HepG2 (cell line): ENCODE measurements around the gene ZNF548. TPM values are rescaled to one million over a fixed set of nuclear protein-coding genes. Genes with fewer than 3 reads are reported as not detected.

ENCODE experiments used
- CEBPZ ChIP-seq: IDR thresholded peaks from 2 replicates; pipeline ENCODE4 v1.6.1; 2012; ENCODE audit warnings: low read length, improper control_type of control experiment
- GFI1 ChIP-seq: sonication (generic); formaldehyde crosslinking; IDR thresholded peaks from 2 replicates; pipeline ENCODE4 v1.5.0; 2020; ENCODE audit warnings: missing genetic modification reagents, mild to moderate bottlenecking, borderline replicate concordance
- LCORL ChIP-seq, 2 experiments: fragments of 450-650 bp in 1 of 2; sonication (generic) in 1 of 2; formaldehyde crosslinking in 1 of 2; IDR thresholded peaks; 2 replicates each; pipeline versions ENCODE4 v1.5.0 to v1.6.1; 2017 to 2020; ENCODE audit warnings: antibody characterized with exemption in 1 of 2, missing genetic modification reagents in 1 of 2
- MAZ ChIP-seq, 2 experiments: sonication (generic) in 1 of 2; formaldehyde crosslinking in 1 of 2; IDR thresholded peaks; 2 replicates each; pipeline versions ENCODE4 v1.5.0 to v1.6.1; 2012 to 2020; ENCODE audit warnings: low read depth in 2 of 2, mild to moderate bottlenecking in 2 of 2, borderline replicate concordance in 1 of 2, improper control_type of control experiment in 1 of 2, low read length in 1 of 2, missing genetic modification reagents in 1 of 2, moderate library complexity in 1 of 2
- POLR2AphosphoS5 ChIP-seq: IDR thresholded peaks from 2 replicates; pipeline ENCODE4 v1.6.1; 2012; ENCODE audit warnings: low read depth, low read length
- RBM22 ChIP-seq: fragments of 200-400 bp; formaldehyde crosslinking; optimal IDR thresholded peaks from 2 replicates; pipeline ENCODE3; 2017; ENCODE audit warnings: mild to moderate bottlenecking, low read length, moderate library complexity
- REPIN1 ChIP-seq: sonication (generic); formaldehyde crosslinking; IDR thresholded peaks from 2 replicates; pipeline ENCODE4 v1.8.0; 2022; ENCODE audit warnings: missing genetic modification reagents, low read depth, mild to moderate bottlenecking, borderline replicate concordance
- USF2 ChIP-seq, 2 experiments: sonication (generic) in 1 of 2; formaldehyde crosslinking in 1 of 2; IDR thresholded peaks; 2 replicates each; pipeline versions ENCODE4 v1.5.1 to v1.6.1; 2011 to 2020; ENCODE audit warnings: borderline replicate concordance in 1 of 2, low read depth in 1 of 2, low read length in 1 of 2, mild to moderate bottlenecking in 1 of 2, missing genetic modification reagents in 1 of 2, moderate library complexity in 1 of 2
- ZBED4 ChIP-seq: sonication (generic); formaldehyde crosslinking; IDR thresholded peaks from 2 replicates; pipeline ENCODE4 v1.4.0; 2020; ENCODE audit warnings: missing genetic modification reagents, borderline replicate concordance
- ZFP91 ChIP-seq: sonication (generic); formaldehyde crosslinking; IDR thresholded peaks from 2 replicates; pipeline ENCODE4 v1.9.0; 2022; ENCODE audit warnings: missing genetic modification reagents, mild to moderate bottlenecking, borderline replicate concordance
- ZNF205 ChIP-seq: IDR thresholded peaks from 2 replicates; pipeline ENCODE4 v1.6.1; 2018; ENCODE audit warnings: missing biosample characterization, missing genetic modification reagents
- ZNF263 ChIP-seq: sonication (generic); formaldehyde crosslinking; IDR thresholded peaks from 2 replicates; pipeline ENCODE4 v1.4.0; 2020; ENCODE audit warnings: missing genetic modification reagents
- polyA plus RNA-seq, 8 experiments: library from polyadenylated mRNA; depleted of rRNA in 3 of 8; stranded (reverse) in 7 of 8; unstranded in 1 of 8; fragments of >200 nt; fragmentation: Illumina TruSeq in 4 of 8; extraction: Trizol in 4 of 8; gene quantifications; 2 replicates each; pipeline versions ENCODE4 v1.2.1 to v1.2.3, GENCODE V29; 2011 to 2016; ENCODE audit warnings: low read depth in 4 of 8, missing spikeins in 1 of 8, mixed read lengths in 1 of 8; ENCODE audit not compliant: insufficient read depth in 1 of 8
- total RNA-seq, 5 experiments: library from RNA; depleted of rRNA; stranded (reverse); fragments of >200 nt; fragmentation: Illumina TruSeq; extraction: Trizol; gene quantifications; 2 replicates each; pipeline ENCODE4 v1.2.3, GENCODE V29; 2016; ENCODE audit warnings: low read depth in 1 of 5

The ZNF548 gene
- total and polyA plus RNA-seq, 2 of the 13 experiments (the other 11 are each of a cell fraction or from before 2014, with no cell fraction given) = 19.6 to 24.9 TPM

GRCh38 chr19:57389194-57389729 lies 392 bp upstream of the ZNF548 start (continued):
- TF ChIP-seq ZFP91 (CRISPR knock-in tag) = peak; percentile 99; the same call in 1 of the 2 replicates
- 0 out of 2 replicates have a peak, but pooled peaks have one; percentile 28 for TF ChIP-seq ZBED4 (CRISPR knock-in tag)
- no peak for TF ChIP-seq LCORL (IDR thresholded peaks at IDR 0.05)
- peak; percentile 38; the same call in 1 of the 2 replicates for TF ChIP-seq LCORL (CRISPR knock-in tag; IDR thresholded peaks at IDR 0.05)
- TF ChIP-seq POLR2AphosphoS5 = 0 out of 2 replicates have a peak, but pooled peaks have one; percentile 26
- 0 out of 2 replicates have a peak, but pooled peaks have one; percentile 23 for TF ChIP-seq CEBPZ
- no peak for TF ChIP-seq USF2 (IDR thresholded peaks at IDR 0.05; ENCODE audit: low read depth, low read length)
- peak; percentile 96; the same call in 1 of the 2 replicates for TF ChIP-seq USF2 (CRISPR knock-in tag; IDR thresholded peaks at IDR 0.05; ENCODE audit: borderline replicate concordance)
- peak; percentile 17; the same call in 1 of the 2 replicates for TF ChIP-seq ZNF205 (CRISPR knock-in tag)
- TF ChIP-seq ZNF263 = no peak
- TF ChIP-seq MAZ (IDR thresholded peaks at IDR 0.05; ENCODE audit: borderline replicate concordance, low read depth, low read length) = peak; percentile 82
- no peak for TF ChIP-seq MAZ (CRISPR knock-in tag; IDR thresholded peaks at IDR 0.05; ENCODE audit: low read depth)
- no peak for TF ChIP-seq RBM22
- 0 out of 2 replicates have a peak, but pooled peaks have one; percentile 31 for TF ChIP-seq REPIN1 (CRISPR knock-in tag)
- TF ChIP-seq GFI1 (CRISPR knock-in tag) = 0 out of 2 replicates have a peak, but pooled peaks have one; percentile 19
